Inferior parietal cortex (tissue), 1 donor: Measurements from ENCODE around the gene PHF11.

ENCODE experiments used
- DNase-seq: peaks from one replicate; pipeline ENCODE4 v3.0.0-alpha.2; 2016; ENCODE audit errors: extremely low spot score

PHF11 gene

DNA sequence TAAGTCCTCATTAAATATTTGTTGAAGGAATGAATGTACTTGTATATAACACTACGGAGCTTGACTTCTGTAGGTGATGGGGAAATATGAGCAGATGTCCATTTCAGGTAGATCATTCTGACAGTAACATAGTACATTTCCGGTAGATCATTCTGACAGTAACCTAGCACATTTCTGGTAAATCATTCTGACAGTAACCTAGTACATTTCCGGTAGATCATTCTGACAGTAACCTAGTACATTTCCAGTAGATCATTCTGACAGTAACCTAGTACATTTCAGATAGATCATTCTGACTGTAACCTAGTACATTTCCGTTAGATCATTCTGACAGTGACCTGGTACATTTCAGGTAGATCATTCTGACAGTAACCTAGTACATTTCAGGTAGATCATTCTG, 2.5 kb downstream of the PHF11 start:
- no peak for DNase-seq

DNA sequence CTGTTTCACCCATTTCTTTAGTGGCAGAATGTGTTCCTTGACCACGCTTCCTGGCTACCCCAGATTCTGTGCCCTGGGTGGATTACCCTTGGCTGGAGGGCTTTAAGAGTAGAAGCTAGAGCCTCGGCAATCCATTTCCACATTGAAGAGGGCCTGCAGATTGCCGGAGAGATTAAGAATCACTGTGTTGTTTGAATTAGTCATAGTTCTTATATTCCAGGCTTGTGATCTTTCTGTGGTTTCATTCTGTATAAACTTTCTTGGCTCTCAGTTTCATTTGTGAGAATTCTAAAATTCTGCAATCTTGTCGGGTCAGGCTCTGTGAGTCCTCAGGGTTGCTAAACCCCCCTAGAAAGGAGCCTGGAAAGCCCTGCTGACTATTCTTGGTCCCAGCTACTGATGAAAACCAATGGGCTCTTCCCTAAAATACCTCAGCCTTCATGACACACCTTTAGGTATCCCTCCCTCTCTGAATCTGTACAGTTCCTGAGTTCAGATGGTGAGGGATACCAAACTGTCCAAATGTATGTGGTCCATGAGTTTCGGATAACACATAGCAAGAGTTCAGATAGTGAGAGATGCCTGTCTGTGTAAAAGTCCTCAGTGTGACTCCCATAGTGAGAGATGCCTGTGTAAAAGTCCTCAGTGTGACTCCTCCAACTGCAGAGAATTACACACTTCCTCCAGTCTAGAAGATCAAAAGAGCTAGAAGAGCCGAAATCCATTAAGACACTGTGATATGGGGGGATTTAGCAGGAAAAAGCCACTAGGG, 4.3 kb downstream of the PHF11 start:
- DNase-seq = no peak

- DNase-seq = no peak
These were observed 7.2 kb downstream of the PHF11 start for GRCh38 chr13:49502954-49503353.

GRCh38 chr13:49503951-49504350, 8.2 kb downstream of the PHF11 start:
- no peak for DNase-seq

GRCh38 chr13:49512578-49512977, 16.8 kb downstream of the PHF11 start:
- no peak for DNase-seq

DNA sequence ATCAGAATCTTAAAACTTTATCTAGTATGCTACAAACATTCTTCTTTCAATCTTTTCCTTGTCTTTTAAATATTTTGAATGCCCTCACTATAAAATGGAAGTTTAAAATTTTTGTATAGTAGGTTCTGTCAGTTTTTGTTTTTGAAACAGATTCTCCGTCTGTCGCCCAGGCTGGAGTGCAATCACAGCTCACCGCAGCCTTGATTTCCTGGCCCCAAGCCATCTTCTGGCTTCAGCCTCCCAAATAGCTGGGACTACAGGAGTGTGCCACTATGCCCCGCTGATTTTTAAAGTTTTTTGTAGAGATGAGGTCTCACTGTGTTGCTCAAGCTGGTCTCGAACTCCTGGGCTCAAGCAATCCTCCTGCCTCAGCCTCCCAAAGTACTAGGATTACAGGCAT, 20.7 kb downstream of the PHF11 start:
- no peak for DNase-seq

DNA sequence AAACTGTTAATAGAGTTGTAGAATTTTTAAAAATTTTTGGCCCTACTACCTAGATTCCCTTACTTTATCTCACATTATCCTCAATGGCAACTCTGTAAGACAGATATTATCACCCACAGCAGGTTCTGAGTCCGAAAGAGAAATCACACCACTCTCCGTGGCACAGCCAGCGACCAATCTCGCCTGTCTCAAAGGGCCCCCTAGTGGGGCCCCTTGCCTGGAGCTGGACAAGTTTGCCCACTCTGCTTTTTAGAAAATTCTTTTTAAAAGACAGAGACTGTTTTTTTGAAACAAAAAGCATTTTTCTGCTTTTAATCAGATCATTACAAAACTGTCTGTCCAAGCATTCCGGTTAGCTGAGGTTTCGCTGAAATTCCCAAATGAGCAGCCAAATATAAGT, 21.7 kb downstream of the PHF11 start:
- no peak for DNase-seq

DNA sequence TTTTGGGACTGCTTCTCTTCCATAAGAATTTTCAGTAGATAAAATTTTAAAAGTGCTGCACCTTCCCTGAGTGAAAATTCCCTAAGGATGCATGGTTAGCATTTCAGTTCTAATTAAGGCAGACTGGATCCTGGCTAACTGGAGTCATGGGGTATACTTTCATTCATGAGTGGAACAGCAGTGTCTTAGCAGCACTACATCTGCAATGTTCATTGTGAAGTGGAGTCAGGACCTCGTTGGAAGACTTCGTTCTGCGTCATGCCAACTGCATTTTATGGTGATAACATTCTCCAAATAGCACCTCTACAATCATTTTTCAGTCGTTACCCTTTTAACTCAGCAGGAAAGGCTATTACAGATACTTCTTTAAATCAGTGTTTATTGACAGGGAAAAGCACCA, 25.5 kb downstream of the PHF11 start:
- DNase-seq = no peak

GRCh38 chr13:49524740-49525501, 29.2 kb downstream of the PHF11 start:
- DNase-seq = no peak

- DNase-seq = no peak
These were observed 31.4 kb downstream of the PHF11 start for GRCh38 chr13:49527123-49527522.

DNA sequence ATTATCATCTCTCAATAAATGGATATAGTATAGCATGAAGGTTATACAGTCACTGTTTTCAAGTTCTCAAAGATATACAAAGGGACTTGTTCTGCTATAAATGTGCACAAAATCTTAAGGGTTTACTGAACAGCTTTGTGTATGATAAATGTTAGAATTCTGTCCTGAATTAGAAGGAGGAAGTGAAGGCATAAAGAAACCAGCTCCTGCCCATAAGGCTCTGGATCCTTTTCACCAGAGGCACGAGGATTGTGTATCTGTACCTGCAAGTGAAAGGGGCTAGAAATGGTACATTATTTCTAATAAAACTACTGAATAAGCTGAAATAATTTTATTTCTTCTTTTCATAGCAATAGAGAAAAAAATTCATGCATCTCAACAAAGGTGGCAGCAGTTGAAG, 32.4 kb downstream of the PHF11 start:
- no peak for DNase-seq

DNA sequence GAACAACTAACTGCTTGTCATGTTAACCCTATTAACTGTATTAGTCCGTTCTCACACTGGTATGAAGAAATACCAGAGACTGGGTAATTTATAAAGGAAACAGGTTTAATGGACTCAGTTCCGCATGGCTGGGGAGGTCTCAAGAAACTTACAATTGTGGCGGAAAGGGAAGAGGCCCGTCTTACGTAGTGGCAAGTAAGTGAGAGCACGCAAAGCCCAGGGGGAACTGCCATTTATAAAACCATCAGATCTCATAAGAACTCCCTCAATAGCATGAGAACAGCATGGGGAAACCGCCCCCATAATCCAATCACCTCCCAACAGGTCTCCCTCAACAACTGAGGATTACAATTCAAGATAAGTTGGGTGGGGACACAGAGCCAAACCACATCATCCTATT, 34.7 kb downstream of the PHF11 start:
- no peak for DNase-seq

DNA sequence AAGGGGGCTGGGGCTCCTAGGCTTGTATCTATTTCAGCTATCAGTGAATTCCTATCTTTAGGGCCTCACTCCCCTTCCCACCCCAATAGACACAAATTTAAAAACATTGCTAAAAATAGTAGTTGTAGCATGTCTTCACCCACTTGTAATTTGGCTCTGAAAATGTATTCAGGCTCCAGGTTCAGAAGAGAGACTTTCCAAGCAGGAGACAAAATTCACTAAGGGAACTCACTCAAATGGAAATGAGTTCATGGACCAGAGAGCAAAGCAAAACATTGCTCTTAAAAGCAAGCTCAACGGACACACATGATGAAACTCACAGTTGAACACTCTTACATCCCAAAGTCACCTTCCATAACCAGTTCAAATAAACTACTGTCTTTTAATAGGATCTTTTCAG, 36.8 kb downstream of the PHF11 start:
- DNase-seq = no peak

DNA sequence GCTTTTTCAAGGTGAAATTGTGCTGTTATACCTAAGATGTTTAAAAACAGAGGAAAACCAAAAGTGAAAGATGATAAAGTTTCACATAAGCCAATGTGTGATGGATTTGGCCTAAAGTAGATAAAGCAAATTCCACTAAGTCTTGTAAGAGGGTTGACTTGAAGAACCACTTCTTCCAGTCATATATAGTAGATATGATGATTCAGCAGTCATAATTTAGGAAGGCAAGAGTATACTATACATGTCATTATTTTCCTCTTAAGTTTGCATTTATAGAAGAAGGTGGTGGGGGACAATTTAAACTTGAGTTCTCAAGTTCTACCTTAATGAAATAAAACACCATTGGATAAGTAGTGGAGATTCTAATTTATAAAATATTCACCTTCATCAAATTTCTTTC, 37.3 kb downstream of the PHF11 start:
- DNase-seq = no peak

DNA sequence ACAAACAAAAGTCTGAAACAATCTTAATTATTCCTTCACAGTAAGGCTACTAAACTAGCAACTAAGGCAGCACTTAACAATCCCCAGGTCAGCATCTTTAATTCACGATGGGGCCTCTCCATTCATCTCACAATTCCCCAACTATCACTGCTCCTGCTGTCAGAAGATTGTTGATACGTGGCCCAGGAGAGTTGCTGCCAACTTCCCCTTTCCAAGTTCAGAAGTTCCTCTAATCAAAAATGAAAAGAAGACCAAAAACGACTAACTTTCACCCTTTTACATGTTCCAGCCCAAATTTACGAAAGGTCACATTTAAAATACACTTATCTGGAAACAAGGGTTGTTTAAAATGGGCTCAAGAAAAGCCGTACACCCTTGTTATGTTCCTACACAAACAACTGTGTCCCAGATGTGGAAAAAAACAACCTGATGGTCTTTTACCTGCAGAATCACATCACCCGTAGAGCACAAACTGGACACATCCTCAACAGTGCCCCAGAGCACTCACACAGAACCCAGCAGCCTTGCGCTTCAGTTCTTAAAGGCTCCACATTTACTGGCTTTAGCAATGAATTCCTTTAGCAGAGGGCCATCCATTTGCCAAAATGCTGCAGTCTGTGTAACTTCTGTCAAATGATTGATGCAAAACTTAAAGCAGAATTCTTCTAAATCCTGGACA, 38.0 kb downstream of the PHF11 start:
- DNase-seq = no peak

- no peak for DNase-seq
These were observed 40.6 kb downstream of the PHF11 start for GRCh38 chr13:49536144-49536873.

DNA sequence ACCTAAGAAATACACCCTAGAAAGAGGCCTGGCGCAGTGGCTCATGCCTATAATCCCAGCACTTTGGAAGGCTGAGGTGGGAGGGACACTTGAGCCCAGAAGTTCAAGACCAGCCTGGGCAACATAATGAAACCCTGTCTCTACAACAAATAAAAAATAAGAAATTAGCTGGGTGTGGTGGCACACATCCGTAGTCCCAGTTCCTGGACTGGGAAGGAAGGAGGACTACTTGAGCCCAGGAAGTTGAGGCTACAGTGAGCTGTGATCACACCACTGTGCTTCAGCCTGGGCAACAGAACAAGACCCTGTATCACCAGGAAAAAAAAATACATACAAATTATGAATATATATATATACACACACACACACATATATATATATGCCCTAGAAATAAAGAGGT, 42.7 kb downstream of the PHF11 start:
- no peak for DNase-seq

- DNase-seq = no peak
These were observed 43.6 kb downstream of the PHF11 start for GRCh38 chr13:49539313-49539712.

DNA sequence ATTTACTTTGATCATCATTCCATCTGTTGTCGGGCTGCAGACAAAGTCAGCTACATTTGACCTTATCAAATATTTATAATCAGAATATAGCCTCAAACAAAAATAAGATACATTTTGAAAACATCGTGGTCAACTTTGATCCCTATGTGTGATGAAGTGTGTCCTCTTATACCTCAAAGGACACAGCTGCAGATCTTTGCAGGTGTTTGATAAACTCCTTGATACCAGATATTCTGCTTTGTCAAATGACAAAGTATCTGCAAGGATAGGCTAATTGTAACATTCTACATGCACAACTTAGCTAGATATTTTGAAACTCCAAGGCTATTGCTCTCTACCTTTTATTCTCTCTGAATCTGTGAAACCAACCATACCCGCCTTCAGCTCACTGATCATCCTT, 44.0 kb downstream of the PHF11 start:
- no peak for DNase-seq

DNA sequence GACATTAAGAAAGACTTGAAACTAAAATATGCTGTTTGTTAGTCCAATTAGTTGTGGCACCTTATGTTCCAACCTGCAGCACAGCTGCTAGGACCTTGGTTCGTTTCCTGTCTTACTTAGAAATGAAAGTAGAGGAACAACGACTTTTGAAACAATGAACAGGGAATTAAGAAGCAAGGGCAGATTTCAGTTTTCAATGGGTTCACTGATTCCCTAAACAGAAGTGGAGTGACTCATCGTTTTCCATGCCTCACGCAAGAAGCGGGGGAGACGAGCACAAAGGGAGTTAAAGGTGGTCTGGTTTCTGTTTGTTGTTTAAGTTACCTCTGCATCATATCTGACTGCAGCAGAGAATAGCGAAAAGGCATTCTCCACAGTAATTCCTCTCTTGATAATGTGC, 44.8 kb downstream of the PHF11 start:
- DNase-seq = no peak

DNA sequence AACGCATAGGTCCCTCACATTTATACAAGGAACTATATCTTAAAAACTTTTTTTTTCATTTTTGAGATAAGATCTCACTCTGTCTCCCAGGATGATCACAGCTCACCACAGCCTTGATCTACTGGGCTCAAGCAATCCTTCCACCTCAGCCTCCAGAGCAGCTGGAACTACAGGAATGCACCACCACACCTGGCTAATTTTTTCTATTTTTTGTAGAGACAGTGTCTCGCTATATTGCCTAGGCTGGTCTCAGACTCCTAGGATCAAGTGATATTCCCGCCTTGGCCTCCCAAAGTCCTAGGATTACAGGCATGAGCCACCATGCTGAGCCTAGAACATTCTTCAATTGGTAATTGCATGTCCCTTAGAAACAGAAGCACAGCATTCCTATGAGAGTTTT, 47.9 kb downstream of the PHF11 start:
- no peak for DNase-seq

DNA sequence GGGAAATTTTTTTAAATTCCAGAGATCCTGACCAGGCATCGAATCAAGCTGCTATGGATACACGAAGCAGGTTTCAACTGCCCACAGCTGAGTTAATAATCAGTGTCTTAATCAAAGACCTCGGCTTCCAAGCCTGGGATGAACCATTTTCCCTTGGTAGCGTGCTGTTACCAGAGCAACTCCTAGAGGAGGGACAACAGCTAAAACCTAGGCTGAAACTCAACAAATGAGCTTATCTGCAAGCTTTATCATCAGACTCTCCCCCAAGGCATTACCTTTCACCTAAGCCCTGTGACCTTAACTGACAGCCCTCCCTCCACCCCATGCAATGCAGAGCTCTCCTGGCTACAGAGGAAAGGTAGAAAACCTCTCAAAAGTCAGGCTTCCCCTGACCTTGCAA, 49.9 kb downstream of the PHF11 start:
- no peak for DNase-seq
